B cell (primary cell): ENCODE results near the gene PIGC. TPM values are rescaled to one million over a fixed set of nuclear protein-coding genes. Genes with fewer than 3 reads are reported as not detected.

Experiments used
- ATAC-seq: fragments of 200-7000 bp; cut with Tn5 transposase; one replicate; pipeline ENCODE4 v1.10.0; 2021; ENCODE audit warnings: low read depth, mild to moderate bottlenecking, moderate number of reproducible peaks, moderate library complexity
- CTCF ChIA-PET: fragments of 350-600 bp; sonication (Branson Sonifier 250); formaldehyde crosslinking; loops from one replicate; lab custom pipeline; 2021; ENCODE audit warnings: antibody characterized with exemption, inconsistent platforms; lab: Charles Lee
- POLR2A ChIA-PET: fragments of 350-600 bp; sonication (Branson Sonifier 250); formaldehyde crosslinking; loops from one replicate; lab custom pipeline; 2021; ENCODE audit warnings: antibody characterized with exemption; lab: Charles Lee
- DNase-seq: peaks from one replicate; pipeline ENCODE4 v3.0.0; 2013
- H2AFZ ChIP-seq: 2 replicates; pipeline ENCODE4 v1.6.1; 2012; ENCODE audit warnings: mild to moderate bottlenecking, low read depth, low read length; ENCODE audit not compliant: insufficient read depth, poor library complexity, severe bottlenecking
- H3K27ac ChIP-seq, 2 donors: 1 replicate in 1 of 2; 2 replicates in 1 of 2; pipeline ENCODE4 v1.5.1; 2012 to 2013; ENCODE audit warnings: low read length in 2 of 2, mild to moderate bottlenecking in 2 of 2, moderate library complexity in 1 of 2
- H3K27me3 ChIP-seq, 4 experiments: fragments of 200-600 bp in 1 of 4; sonication (generic) in 1 of 4; replicated peaks in 1 of 4; 1 replicate in 2 of 4; 2 replicates in 2 of 4; pipeline versions ENCODE4 v1.6.1 to v1.7.0; 2013 to 2016; ENCODE audit warnings: low read length in 3 of 4, mild to moderate bottlenecking in 2 of 4, mixed read lengths in 1 of 4, moderate library complexity in 1 of 4; ENCODE audit not compliant: insufficient read depth in 4 of 4, control insufficient read depth in 3 of 4; ENCODE audit errors: control extremely low read depth in 1 of 4
- H3K36me3 ChIP-seq, 2 experiments: replicated peaks in 1 of 2; 1 replicate in 1 of 2; 2 replicates in 1 of 2; pipeline versions ENCODE4 v1.6.1 to v1.7.1; 2013; ENCODE audit warnings: low read length in 1 of 2; ENCODE audit not compliant: insufficient read depth in 2 of 2, control insufficient read depth in 1 of 2; ENCODE audit errors: control extremely low read depth in 1 of 2, extremely low read depth in 1 of 2
- H3K4me1 ChIP-seq, 2 donors: fragments of 200-600 bp in 1 of 2; sonication (generic) in 1 of 2; 1 replicate in 1 of 2; 2 replicates in 1 of 2; pipeline versions ENCODE4 v1.5.1 to v1.6.1; 2013 to 2017; ENCODE audit warnings: low read length in 2 of 2; ENCODE audit not compliant: control insufficient read depth in 2 of 2, insufficient read depth in 2 of 2
- H3K4me2 ChIP-seq: replicated peaks from 2 replicates; pipeline ENCODE3; 2012; ENCODE audit warnings: mild to moderate bottlenecking, low read depth, low read length; ENCODE audit not compliant: poor library complexity, severe bottlenecking
- H3K4me3 ChIP-seq, 5 experiments: fragments of 200-600 bp in 1 of 5; sonication (generic) in 1 of 5; 1 replicate in 3 of 5; 2 replicates in 2 of 5; pipeline versions ENCODE4 v1.5.1 to v1.7.0; 2011 to 2016; ENCODE audit warnings: low read length in 4 of 5, mild to moderate bottlenecking in 4 of 5, low read depth in 2 of 5, control low read depth in 1 of 5, moderate library complexity in 1 of 5; ENCODE audit not compliant: insufficient read depth in 1 of 5; ENCODE audit errors: control extremely low read depth in 1 of 5, extremely low read depth in 1 of 5
- H3K79me2 ChIP-seq: fragments of 200-600 bp; sonication (generic); one replicate; pipeline ENCODE4 v1.6.0; 2016; ENCODE audit warnings: low read length; ENCODE audit not compliant: control insufficient read depth, insufficient read depth
- H3K9ac ChIP-seq: fragments of 200-600 bp; sonication (generic); 2 replicates; pipeline ENCODE4 v1.6.1; 2017; ENCODE audit warnings: mild to moderate bottlenecking, low read length, moderate library complexity
- H3K9me3 ChIP-seq, 3 donors: one replicate each; pipeline versions ENCODE4 v1.6.1 to v1.7.1; 2013; ENCODE audit warnings: low read length in 2 of 3; ENCODE audit not compliant: control insufficient read depth in 2 of 3, insufficient read depth in 1 of 3; ENCODE audit errors: control extremely low read depth in 1 of 3
- H4K20me1 ChIP-seq: 2 replicates; pipeline ENCODE4 v1.6.0; 2012; ENCODE audit warnings: mild to moderate bottlenecking, low read length; ENCODE audit not compliant: insufficient read depth, control insufficient read depth, poor library complexity, severe bottlenecking
- H3K27ac Mint-ChIP-seq: one replicate; pipeline ENCODE4 v1.8.0; 2021; ENCODE audit warnings: mixed read lengths
- H3K27me3 Mint-ChIP-seq: one replicate; pipeline ENCODE4 v1.8.0; 2021; ENCODE audit warnings: mixed read lengths
- H3K4me1 Mint-ChIP-seq: one replicate; pipeline ENCODE4 v1.8.0; 2021; ENCODE audit warnings: mixed read lengths
- H3K4me3 Mint-ChIP-seq: one replicate; pipeline ENCODE4 v1.8.0; 2021; ENCODE audit warnings: mixed read lengths
- H3K9me3 Mint-ChIP-seq: one replicate; pipeline ENCODE4 v1.8.0; 2022; ENCODE audit warnings: mixed read lengths; ENCODE audit not compliant: insufficient read depth
- CTCF ChIP-seq: fragments of 200-600 bp; IDR thresholded peaks from one replicate; pipeline ENCODE4 v1.8.0; 2022; ENCODE audit warnings: antibody characterized with exemption, mild to moderate bottlenecking
- EZH2 ChIP-seq: IDR thresholded peaks from 2 replicates; pipeline ENCODE4 v1.6.1; 2012; ENCODE audit warnings: borderline replicate concordance, low read depth, mild to moderate bottlenecking, moderate library complexity, low read length; ENCODE audit not compliant: insufficient read depth, poor library complexity, severe bottlenecking
- WGBS: methylation state at CpG from one replicate; pipeline ENCODE4 v1.1.5; 2013; ENCODE audit warnings: missing lambda C conversion rate; ENCODE audit not compliant: insufficient coverage; 5-methylcytosine and 5-hydroxymethylcytosine counted together
- intact Hi-C: fragments of 100-400 bp; cut with micrococcal nuclease; formaldehyde crosslinking; loops from one replicate; pipeline ENCODE4 v1.10.0; 2022
- polyA minus RNA-seq: library from RNA; depleted of rRNA, polyadenylated mRNA; stranded (reverse); fragments of >200 nt; gene quantifications from 2 replicates; pipeline ENCODE4 v1.2.3, GENCODE V29; 2012
- polyA plus RNA-seq: library from polyadenylated mRNA; depleted of rRNA; stranded (reverse); fragments of >200 nt; gene quantifications from 2 replicates; pipeline ENCODE4 v1.2.3, GENCODE V29; 2012
- total RNA-seq, 2 donors: library from RNA; stranded (reverse); fragments of 120-200 nt in 1 of 2; gene quantifications; 1 replicate in 1 of 2; 2 replicates in 1 of 2; pipeline versions ENCODE4 v1.2.3 to v1.2.4, GENCODE V29; 2013 to 2022

PIGC gene
- 28.8 TPM in 2 replicates for total RNA-seq
- total RNA-seq (2013) = 42.0 TPM
- polyA plus RNA-seq = 15.4 and 16.2 TPM in 2 replicates
- 16.1 and 21.4 TPM in 2 replicates for polyA minus RNA-seq

GRCh38 chr1:172443666-172444453, at the start of gene PIGC:
TSS of gene PIGC (minus strand) at chr1:172444069. CDS start at chr1:172442622, 1,447 bp downstream.
- peak within 1 kb of the TSS; percentile 81 for H3K4me2 ChIP-seq
- 7% methylated on average over 39 of the region's 43 CpGs for WGBS
- H3K4me1 ChIP-seq = peaks cover 11 to 16% of the 10 kb centered on the region in 2 donors
- peak within 1 kb of the TSS; percentile 96 for H3K4me3 Mint-ChIP-seq
- H3K36me3 ChIP-seq = peaks cover 0 to 3% of the 10 kb centered on the region in 2 experiments
- no peaks in the 10 kb centered on the region for H3K27me3 ChIP-seq
- ChIA-PET CTCF (interaction anchor here (0.8 to 3.3 kb wide), 20 partner anchors 9 to 459 kb away, joined by 3 to 39 read pairs (median 4); no protein-coding TSS in a partner anchor), POLR2A (no interaction called here)
- H2AFZ ChIP-seq = peak within 1 kb of the TSS; percentile 87
- peaks cover 37% of the 10 kb centered on the region for H3K4me1 Mint-ChIP-seq
- H4K20me1 ChIP-seq = peaks cover 4% of the 10 kb centered on the region
- H3K4me3 ChIP-seq = peak within 1 kb of the TSS; percentile 68 to 95 (median 93)
- no peaks in the 10 kb centered on the region for H3K9me3 ChIP-seq
- no peaks in the 10 kb centered on the region for H3K27me3 Mint-ChIP-seq
- no peak for TF ChIP-seq EZH2
- TF ChIP-seq CTCF = peak; percentile 91
- H3K9ac ChIP-seq = peak within 1 kb of the TSS; percentile 93
- ATAC-seq (peak; percentile 100), DNase-seq (peak; percentile 92)
- peaks cover 17% of the 10 kb centered on the region for H3K79me2 ChIP-seq
- intact Hi-C loops = loop anchor here (1.0 to 5.0 kb wide), 8 partner anchors 45 to 702 kb away; partner anchors contain the start of genes METTL13, SUCO and VAMP4
- peak within 1 kb of the TSS; percentile 90 for H3K27ac Mint-ChIP-seq
- peak within 1 kb of the TSS; percentile 77 to 86 for H3K27ac ChIP-seq
- no peaks in the 10 kb centered on the region for H3K9me3 Mint-ChIP-seq

- Histone ChIP-seq H3K9ac (no peak overlapping the region), H2AFZ (no peak overlapping the region), H3K4me3 (no peak overlapping the region), H3K4me2 (no peak overlapping the region), H3K27me3 (peaks cover 0 to 4% (median 1%) of the 10 kb centered on the region in 4 experiments), H3K79me2 (no peaks in the 10 kb centered on the region), H3K9me3 (no peaks in the 10 kb centered on the region), H4K20me1 (no peaks in the 10 kb centered on the region), H3K27ac (no peak overlapping the region), H3K36me3 (no peaks in the 10 kb centered on the region), H3K4me1 (no peaks in the 10 kb centered on the region)
- ATAC-seq = no peak
- TF ChIP-seq CTCF (no peak), EZH2 (no peak)
- peaks cover 33% of the 10 kb centered on the region for H3K27me3 Mint-ChIP-seq
- no peak for DNase-seq
- no peak overlapping the region for H3K4me3 Mint-ChIP-seq
- no peaks in the 10 kb centered on the region for H3K9me3 Mint-ChIP-seq
- ChIA-PET CTCF (no interaction called here), POLR2A (no interaction called here)
- no peak overlapping the region for H3K27ac Mint-ChIP-seq
- WGBS = no CpG with 5 or more reads among the region's 1 CpG
- no peaks in the 10 kb centered on the region for H3K4me1 Mint-ChIP-seq
- intact Hi-C loops = no loop called here
Observed at GRCh38 chr1:172492421-172492820, 48.6 kb upstream of the PIGC start.
